Gastroesophageal sphincter (tissue), 3 donors: ENCODE results near the gene SMIM17.

Experiments
- CTCF ChIP-seq, 4 experiments: fragments of 200-600 bp in 2 of 4; fragments of 450-650 bp in 2 of 4; sonication (generic) in 1 of 4; IDR thresholded peaks; one replicate each; pipeline ENCODE4 v1.5.1; 2017 to 2019; ENCODE audit warnings: antibody characterized with exemption in 4 of 4, mild to moderate bottlenecking in 2 of 4, moderate library complexity in 2 of 4
- EP300 ChIP-seq: sonication (generic); formaldehyde crosslinking; IDR thresholded peaks from one replicate; pipeline ENCODE4 v1.6.1; 2017; ENCODE audit warnings: antibody characterized with exemption, mild to moderate bottlenecking
- POLR2A ChIP-seq, 2 donors: fragments of 450-650 bp; IDR thresholded peaks; one replicate each; pipeline ENCODE4 v1.6.1; 2017; ENCODE audit warnings: antibody characterized with exemption in 2 of 2, mild to moderate bottlenecking in 2 of 2, moderate library complexity in 1 of 2
- POLR2AphosphoS5 ChIP-seq: sonication (generic); formaldehyde crosslinking; IDR thresholded peaks from one replicate; pipeline ENCODE4 v1.6.1; 2017; ENCODE audit warnings: antibody characterized with exemption

GRCh38 chr19:56596676-56597075 is 46.3 kb upstream of the SMIM17 start:
- TF ChIP-seq POLR2AphosphoS5 (no peak), EP300 (no peak), POLR2A (IDR thresholded peaks at IDR 0.05) (no peak), CTCF (IDR thresholded peaks at IDR 0.05) (no peak)
